NCI-H2029 (cell line): ENCODE measurements around the gene CMSS1.
"Not testable (repeated sequence)": the region's sequence is repeated elsewhere in the genome, so short reads cannot be mapped to it uniquely, and the experiment has no call there.

ENCODE experiments used
- DNase-seq: peaks from one replicate; lab custom pipeline; 2025; lab: John Stamatoyannopoulos, UW

Gene CMSS1

GRCh38 chr3:100024520-100025303, 207.1 kb downstream of the CMSS1 start:
- DNase-seq = no peak

GRCh38 chr3:100027321-100027720, 209.7 kb downstream of the CMSS1 start:
- DNase-seq = no peak

GRCh38 chr3:100029052-100029451, 211.4 kb downstream of the CMSS1 start:
- DNase-seq = no peak

DNA sequence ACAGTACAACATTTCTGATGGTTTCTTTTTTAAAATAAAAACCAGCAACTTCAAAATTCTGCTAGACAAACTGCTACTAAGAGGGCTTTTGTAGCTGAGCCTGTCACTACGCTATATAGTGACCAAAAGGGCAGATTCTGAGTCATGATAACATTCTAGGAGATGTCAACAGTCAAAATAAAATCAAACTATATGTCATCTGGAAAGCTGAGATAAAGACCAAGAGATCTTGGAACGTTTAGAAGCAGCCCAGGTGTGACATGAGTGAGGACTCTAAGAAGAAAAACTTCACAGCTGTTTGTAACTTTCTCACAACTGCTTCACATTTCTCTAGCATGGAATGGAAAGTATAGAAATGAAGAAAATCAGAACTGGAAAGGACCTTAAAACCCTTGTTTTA, 212.0 kb downstream of the CMSS1 start:
- DNase-seq = no peak

DNA sequence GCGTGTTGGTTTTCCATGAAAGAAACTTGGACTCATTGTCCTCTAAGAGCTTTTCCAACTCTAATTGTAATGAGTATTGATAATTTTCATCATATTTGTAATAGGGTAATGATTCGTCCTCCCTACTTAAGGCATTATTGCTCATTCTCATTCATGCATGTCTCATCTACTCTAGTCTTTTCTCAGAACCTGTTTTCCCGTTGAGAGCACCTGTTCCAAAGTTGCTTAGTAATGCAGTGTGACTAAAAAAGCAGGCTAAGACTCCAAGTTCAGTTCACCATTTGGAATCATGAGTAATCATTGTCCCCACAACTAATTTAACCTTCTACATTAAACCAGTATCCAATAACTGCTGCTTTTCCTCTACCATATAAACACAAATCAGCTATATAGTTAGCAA, 212.7 kb downstream of the CMSS1 start:
- DNase-seq = no peak

DNA sequence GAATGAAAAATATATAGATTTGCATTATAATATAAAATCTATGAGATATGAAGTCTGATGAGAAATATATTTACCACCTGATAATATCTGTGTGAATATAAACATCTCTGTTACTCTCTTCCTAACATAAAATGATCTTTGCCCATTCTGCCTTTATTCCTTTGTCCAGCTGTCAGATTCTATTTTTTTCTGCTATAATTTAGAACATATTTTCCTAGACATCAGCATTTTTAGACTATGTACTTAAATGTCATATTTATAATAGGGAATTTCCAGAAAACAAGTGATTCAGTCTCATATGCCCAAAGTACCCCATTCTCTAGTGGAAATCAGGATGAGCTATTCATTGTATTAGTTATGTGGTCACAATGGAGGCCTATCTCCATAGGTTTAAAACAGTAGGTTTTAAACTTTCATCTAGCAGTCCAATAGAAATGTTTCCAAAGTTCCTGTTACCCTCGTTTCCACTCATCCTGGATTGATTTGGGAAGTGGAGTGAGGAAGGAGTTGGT, 213.3 kb downstream of the CMSS1 start:
- no peak for DNase-seq

DNA sequence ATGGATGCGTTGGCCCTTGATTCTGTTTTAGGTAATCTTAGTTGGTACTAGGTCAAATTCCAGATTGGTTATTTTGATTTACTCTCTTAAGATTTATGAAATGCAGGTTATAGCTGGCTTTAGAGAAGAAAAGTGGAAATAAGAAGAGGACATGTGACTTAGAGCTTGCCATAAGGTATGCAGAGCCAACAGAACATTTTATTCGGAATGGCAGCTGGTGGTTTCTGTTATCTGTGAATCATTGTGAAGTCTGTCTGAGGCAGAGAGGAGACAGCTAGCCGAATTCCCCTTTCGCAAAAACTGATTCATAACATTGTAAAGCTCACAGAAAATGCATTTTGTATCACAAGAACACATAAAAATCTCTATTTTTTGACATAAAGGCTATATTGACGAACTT, 214.6 kb downstream of the CMSS1 start:
- DNase-seq = no peak

DNA sequence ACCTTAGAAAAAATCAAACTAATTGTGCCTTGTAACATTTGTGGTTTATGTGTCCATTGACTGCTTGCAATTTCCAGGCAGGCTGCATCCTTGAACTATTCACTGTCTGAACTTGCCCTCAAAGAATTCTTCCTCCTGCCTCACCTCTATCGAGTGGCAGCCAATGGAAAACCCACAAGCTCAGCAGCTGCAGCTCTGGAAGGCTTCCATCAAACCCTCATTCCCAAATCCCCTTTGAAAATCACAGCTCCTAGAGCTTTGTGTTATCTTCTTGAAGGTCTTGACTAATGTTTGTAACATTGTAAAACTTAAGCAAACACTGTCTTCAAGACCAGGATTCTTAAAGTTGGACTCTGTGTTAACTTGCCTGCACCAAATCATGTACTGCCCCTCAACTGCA, 215.5 kb downstream of the CMSS1 start:
- DNase-seq = no peak

- DNase-seq = no peak
These were observed 216.3 kb downstream of the CMSS1 start for GRCh38 chr3:100033903-100034471.

DNA sequence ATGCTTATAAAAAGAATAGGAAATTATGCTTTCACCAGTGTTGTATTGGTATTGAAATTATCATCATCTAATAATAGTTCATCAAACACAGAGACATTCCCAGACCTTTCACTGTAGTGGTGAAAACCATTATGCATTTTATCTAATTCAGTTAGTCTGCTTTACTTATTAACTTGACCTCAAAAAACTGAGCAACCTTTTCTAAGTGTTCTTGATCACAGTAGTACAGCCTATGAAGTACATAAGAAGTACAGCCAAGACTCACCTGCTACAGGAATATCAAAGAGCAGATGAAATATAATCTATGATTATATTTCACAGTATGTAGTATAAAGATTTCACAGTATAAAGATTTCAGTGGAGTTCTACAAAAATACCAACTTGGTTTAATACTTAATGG, 221.4 kb downstream of the CMSS1 start:
- no peak for DNase-seq

GRCh38 chr3:100040451-100041225, 223.0 kb downstream of the CMSS1 start:
- DNase-seq = no peak

- DNase-seq = no peak
These were observed 223.7 kb downstream of the CMSS1 start for GRCh38 chr3:100041328-100041749.

- no peak for DNase-seq
These were observed 224.7 kb downstream of the CMSS1 start for GRCh38 chr3:100042166-100042981.

DNA sequence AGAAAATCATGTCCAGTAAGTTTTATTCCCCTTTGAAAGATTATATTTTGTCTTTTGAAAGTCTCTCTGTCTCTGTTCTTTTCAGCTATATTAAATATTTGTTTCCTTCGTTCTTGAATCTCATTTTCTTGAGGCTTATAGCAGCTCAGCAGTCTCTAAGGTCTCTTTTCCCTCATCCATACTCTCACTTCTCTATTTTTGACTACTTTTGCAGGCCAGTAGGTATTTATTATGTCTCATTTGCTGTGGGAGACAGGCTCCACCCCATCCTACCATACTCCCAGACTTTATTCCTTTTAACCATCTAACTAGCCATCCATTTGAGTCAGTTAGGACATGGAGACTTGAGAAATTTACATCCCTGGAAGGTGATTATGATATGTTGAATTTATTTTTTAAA, 225.6 kb downstream of the CMSS1 start:
- no peak for DNase-seq

DNA sequence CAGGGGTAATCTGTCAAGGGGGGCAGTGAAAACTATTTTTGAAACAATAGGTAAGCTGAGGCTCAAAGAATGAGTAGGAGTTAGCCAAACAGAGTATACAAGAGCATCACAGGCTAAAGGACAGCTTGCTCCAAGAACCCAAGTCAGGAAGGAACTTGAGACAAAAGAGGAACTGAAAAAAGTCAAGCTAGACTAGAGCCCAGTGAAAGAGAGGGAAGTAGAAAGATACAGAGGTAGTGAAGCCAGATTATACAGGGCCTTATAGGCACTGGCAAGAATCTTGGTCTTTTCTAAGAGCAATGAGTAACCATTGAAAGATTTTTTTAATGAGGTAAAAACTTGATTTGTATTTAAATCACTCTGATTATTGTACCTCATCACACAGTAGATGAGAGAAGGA, 226.7 kb downstream of the CMSS1 start:
- no peak for DNase-seq

- no peak for DNase-seq
These were observed 228.0 kb downstream of the CMSS1 start for GRCh38 chr3:100045696-100046095.

- DNase-seq = no peak
These were observed 229.3 kb downstream of the CMSS1 start for GRCh38 chr3:100046986-100047385.

DNA sequence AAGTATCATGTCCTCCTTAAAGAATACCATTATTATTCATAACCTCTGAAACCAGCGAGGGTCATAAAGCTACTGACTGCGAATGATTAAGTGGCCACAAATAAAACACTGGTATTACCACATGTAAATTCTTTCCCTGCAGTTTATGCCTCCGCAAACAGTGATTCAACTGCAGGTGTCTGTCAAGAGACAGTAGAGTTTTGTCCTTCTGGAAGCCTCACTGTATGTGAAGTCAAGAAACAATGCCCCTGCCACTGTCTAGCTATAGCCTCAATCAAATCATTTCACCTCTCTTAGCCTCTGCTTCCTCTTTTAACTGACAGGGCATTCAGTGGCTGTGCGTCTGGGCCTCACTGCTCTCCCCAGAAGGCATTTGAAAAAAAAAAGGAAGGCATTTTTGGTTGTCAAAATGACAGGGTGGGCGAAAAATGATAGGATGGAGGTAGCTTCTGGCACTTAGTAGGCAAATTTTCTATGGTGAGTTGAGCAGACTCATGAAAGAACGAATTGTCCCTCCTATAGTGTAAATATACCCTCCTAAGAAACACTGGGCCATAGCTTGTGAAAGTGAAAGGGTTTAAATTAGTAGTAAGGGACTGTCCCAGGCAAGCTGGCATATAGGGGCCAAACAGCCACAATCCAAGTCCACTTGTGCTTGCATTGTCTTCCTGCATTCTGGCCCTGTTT, 229.9 kb downstream of the CMSS1 start:
- DNase-seq = no peak

GRCh38 chr3:100048248-100048647, 230.6 kb downstream of the CMSS1 start:
- DNase-seq = no peak

DNA sequence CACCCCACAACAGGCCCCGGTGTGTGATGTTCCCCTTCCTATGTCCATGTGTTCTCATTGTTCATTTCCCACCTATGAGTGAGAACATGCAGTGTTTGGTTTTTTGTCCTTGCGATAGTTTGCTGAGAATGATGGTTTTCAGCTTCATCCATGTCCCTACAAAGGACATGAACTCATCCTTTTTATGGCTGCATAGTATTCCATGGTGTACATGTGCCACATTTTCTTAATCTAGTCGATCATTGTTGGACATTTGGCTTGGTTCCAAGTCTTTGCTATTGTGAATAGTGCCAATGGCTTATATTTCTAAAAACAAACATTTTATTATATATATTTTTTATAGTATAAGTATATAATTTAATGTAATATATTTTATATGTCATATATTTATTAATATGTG, 233.9 kb downstream of the CMSS1 start:
- DNase-seq = not testable (repeated sequence)

DNA sequence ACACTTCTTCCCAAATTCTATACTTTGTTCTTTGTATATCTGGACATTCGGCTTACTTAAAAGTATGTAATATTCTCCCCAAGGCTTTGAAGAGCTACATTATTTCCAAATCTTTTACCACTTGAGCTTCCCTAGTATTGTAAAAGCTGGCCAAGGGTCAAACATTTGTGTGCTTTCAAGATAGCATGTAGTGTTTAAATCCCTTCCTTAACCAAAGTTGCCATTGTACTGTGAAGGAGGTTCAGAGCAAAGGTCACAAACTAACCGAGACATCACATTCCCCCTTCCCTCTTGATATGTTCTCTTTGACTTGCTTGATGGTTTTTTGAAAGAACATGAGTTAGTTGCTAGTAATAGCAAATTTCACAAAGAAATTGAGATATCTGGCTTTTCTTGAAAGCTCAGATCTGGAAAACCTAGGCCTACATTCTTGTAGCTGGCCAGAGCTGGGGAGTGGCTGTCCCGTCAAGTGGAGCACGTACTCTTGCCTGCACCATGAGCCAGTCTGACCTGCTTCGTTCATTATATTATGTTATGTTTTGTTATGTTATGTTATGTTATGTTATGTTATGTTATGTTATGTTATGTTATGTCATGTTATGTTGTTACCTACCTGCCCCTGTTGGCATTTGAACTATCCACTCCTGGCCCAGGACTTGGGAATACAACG, 236.4 kb downstream of the CMSS1 start:
- no peak for DNase-seq
